ENCODE data around the gene OPN1MW2. TPM values are rescaled to one million over a fixed set of nuclear protein-coding genes. Genes with fewer than 3 reads are reported as not detected.
"Not testable (repeated sequence)": the region's sequence is repeated elsewhere in the genome, so short reads cannot be mapped to it uniquely, and the experiment has no call there.

OPN1MW2 gene
- total RNA-seq, 2 donors from 2014 or later = not detected

DNA sequence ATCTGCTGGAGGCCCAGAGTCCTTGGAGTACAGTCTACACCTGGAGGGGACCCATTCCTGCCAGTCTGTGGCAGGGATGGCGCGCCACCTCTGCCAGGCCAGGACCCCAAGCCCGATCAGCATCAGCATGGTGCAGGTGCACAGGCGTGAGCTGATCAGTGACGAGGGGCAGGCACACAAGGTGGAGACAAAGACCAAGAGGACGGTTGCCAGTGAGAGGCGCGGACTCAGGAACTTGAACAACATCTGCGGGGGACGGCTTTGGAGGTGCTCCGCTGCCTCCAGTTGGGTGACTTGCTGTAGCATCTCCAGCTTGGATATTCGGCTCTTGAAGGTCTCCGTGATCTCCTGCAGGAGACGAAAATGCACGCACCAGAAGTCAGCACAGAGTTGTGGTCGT, 14.1 kb downstream of the OPN1MW2 start:
- not testable (repeated sequence) for H3K27me3 Mint-ChIP-seq (ENCODE audit: low read depth); H3K4me1 Mint-ChIP-seq (ENCODE audit: low read depth); DNase-seq

GRCh38 chrX:154238939-154239559, 19.5 kb downstream of the OPN1MW2 start:
- not testable (repeated sequence) for ATAC-seq (replicated peaks in 1 of 2); H3K4me1 Mint-ChIP-seq (ENCODE audit: low read depth); H3K9me3 Mint-ChIP-seq; DNase-seq; H3K36me3 Mint-ChIP-seq (ENCODE audit: insufficient read depth in 2 of 2); H3K27ac Mint-ChIP-seq; H3K27me3 Mint-ChIP-seq (ENCODE audit: low read depth); H3K4me3 Mint-ChIP-seq

More for the DNA sequence above, 14.1 kb downstream of the OPN1MW2 start:
- not testable (repeated sequence) for H3K4me3 Mint-ChIP-seq; H3K27ac Mint-ChIP-seq; H3K36me3 Mint-ChIP-seq (ENCODE audit: insufficient read depth in 2 of 2); ATAC-seq (replicated peaks in 1 of 2); H3K9me3 Mint-ChIP-seq

DNA sequence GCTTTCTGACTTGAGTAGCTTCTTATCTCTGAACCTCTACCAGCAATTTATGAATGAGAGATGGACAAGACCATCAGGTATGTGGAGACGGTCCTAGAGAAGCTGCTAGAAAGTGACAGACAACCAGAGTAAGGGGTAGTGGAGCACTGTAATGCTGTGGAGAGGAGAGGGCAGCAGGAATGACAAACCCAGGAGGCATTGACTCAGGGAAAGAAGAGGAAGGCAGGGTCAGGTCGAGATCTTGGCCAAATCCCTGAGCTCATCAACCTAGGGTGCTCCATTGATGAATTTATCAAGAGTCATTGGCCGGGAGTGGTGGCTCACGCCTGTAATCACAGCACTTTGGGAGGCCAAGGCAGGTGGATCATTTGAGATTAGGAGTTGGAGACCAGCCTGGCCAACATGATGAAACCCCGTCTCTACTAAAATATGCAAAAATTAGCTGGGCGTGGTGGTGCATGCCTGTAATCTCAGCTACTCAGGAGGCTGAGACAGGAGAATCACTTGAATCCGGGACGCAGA, 20.5 kb downstream of the OPN1MW2 start:
- H3K27me3 Mint-ChIP-seq (ENCODE audit: low read depth); ATAC-seq (replicated peaks in 1 of 2); H3K4me3 Mint-ChIP-seq; H3K36me3 Mint-ChIP-seq (ENCODE audit: insufficient read depth in 2 of 2); DNase-seq; H3K27ac Mint-ChIP-seq; H3K9me3 Mint-ChIP-seq; H3K4me1 Mint-ChIP-seq (ENCODE audit: low read depth): not testable (repeated sequence)

- ATAC-seq (replicated peaks in 1 of 2) = peak; percentile 98 to 99
- not testable (repeated sequence) for DNase-seq; H3K27me3 Mint-ChIP-seq (ENCODE audit: low read depth); H3K4me3 Mint-ChIP-seq; H3K9me3 Mint-ChIP-seq; H3K4me1 Mint-ChIP-seq (ENCODE audit: low read depth); H3K36me3 Mint-ChIP-seq (ENCODE audit: insufficient read depth in 2 of 2); H3K27ac Mint-ChIP-seq
These were observed 28.0 kb downstream of the OPN1MW2 start for GRCh38 chrX:154247377-154248045.

DNA sequence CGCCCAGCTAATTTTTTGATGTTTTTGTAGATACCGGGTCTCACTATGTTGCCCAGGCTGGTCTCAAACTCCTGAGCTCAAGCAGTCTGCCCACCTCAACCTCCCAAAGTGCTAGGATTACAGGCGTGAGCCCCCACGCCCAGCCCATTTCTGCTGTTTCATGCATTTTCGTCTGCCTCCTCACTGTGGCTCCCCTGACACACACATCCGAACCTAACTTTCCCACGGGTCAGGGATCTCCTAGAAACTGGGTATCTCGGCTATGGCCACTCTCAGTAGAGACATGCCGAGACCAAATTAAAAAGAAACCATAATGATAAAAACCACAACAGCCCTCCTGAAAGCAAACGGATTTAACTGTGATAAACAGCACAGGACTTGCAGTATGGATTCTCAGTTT, 28.5 kb downstream of the OPN1MW2 start:
- DNase-seq; H3K9me3 Mint-ChIP-seq; H3K27me3 Mint-ChIP-seq (ENCODE audit: low read depth); H3K27ac Mint-ChIP-seq; H3K4me3 Mint-ChIP-seq; H3K36me3 Mint-ChIP-seq (ENCODE audit: insufficient read depth in 2 of 2); H3K4me1 Mint-ChIP-seq (ENCODE audit: low read depth): not testable (repeated sequence)
- peak; percentile 3 to 15 for ATAC-seq (replicated peaks in 1 of 2)

DNA sequence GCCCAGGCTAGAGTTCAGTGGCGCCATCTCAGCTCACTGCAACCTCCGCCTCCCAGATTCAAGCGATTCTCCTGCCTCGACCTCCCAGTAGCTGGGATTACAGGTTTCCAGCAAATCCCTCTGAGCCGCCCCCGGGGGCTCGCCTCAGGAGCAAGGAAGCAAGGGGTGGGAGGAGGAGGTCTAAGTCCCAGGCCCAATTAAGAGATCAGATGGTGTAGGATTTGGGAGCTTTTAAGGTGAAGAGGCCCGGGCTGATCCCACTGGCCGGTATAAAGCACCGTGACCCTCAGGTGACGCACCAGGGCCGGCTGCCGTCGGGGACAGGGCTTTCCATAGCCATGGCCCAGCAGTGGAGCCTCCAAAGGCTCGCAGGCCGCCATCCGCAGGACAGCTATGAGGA, 37.7 kb downstream of the OPN1MW2 start, which contains the start of gene OPN1MW3:
Gene OPN1MW3, plus strand, starts transcription at position 301 of the 400 bp plus-strand sequence. Its CDS starts 38 bp downstream, at position 339.
- H3K4me3 Mint-ChIP-seq; H3K9me3 Mint-ChIP-seq; H3K4me1 Mint-ChIP-seq (ENCODE audit: low read depth); H3K27ac Mint-ChIP-seq; H3K27me3 Mint-ChIP-seq (ENCODE audit: low read depth); ATAC-seq (replicated peaks in 1 of 2); H3K36me3 Mint-ChIP-seq (ENCODE audit: insufficient read depth in 2 of 2); DNase-seq: not testable (repeated sequence)

DNA sequence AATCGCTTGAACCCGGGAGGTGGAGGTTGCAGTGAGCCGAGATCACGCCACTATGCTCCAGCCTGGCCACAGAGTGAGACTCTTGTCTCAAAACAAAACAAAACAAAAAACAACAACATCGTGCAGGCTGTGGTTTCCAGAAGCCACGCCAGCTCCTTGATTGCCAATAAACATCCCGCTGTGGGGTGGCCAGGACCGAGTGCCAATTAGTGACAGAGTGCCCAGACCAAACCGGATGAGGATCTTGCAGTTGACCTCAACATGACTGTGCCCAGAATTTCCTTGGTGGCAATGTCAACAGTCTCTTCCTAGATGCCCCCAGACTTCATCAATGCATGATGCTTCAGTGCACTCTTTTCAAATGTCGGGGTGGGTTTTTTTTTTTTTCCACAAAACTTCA, 39.2 kb downstream of the OPN1MW2 start:
- H3K9me3 Mint-ChIP-seq; DNase-seq; H3K27me3 Mint-ChIP-seq (ENCODE audit: low read depth); H3K27ac Mint-ChIP-seq; H3K4me1 Mint-ChIP-seq (ENCODE audit: low read depth); H3K4me3 Mint-ChIP-seq; H3K36me3 Mint-ChIP-seq (ENCODE audit: insufficient read depth in 2 of 2); ATAC-seq (replicated peaks in 1 of 2): not testable (repeated sequence)

DNA sequence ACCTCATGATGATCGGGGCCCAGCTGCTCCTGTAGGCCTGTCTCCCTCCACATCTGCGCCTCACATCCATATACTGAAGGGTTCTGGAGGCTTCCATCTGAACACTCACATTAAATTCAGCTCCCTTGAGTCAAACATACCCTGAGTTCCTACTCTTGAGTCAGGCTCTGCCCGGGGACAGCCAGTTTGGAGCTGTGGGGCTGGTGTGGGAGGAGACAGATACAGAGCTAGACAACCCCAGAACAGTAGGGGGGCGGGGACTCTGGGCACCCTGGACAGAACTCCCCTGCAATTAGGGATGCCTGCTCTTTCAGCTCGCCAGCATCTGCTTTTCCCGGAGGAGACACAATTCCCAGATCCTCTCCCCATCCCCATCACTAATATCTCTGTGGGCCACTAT, 43.5 kb downstream of the OPN1MW2 start:
- not testable (repeated sequence) for ATAC-seq (replicated peaks in 1 of 2); H3K9me3 Mint-ChIP-seq; H3K4me3 Mint-ChIP-seq; H3K27ac Mint-ChIP-seq; H3K27me3 Mint-ChIP-seq (ENCODE audit: low read depth); H3K4me1 Mint-ChIP-seq (ENCODE audit: low read depth); H3K36me3 Mint-ChIP-seq (ENCODE audit: insufficient read depth in 2 of 2); DNase-seq

- not testable (repeated sequence) for ATAC-seq (replicated peaks in 1 of 2); H3K27me3 Mint-ChIP-seq (ENCODE audit: low read depth); H3K4me3 Mint-ChIP-seq; H3K36me3 Mint-ChIP-seq (ENCODE audit: insufficient read depth in 2 of 2); H3K4me1 Mint-ChIP-seq (ENCODE audit: low read depth); H3K9me3 Mint-ChIP-seq; H3K27ac Mint-ChIP-seq; DNase-seq
These were observed 49.7 kb downstream of the OPN1MW2 start for GRCh38 chrX:154269245-154269644.

Other genes starting within 250 kb of the OPN1MW2 start
- 10 to 100 TPM; 59.3 to 65.8 TPM for gene HCFC1, start 247.9 kb upstream of the OPN1MW2 start, total RNA-seq
- gene TMEM187, start 247.0 kb upstream of the OPN1MW2 start, total RNA-seq = 1 to 10 TPM; 9.1 to 9.8 TPM
- 100 to 1,000 TPM; 131 to 150 TPM for gene IRAK1, start 199.9 kb upstream of the OPN1MW2 start, total RNA-seq
- 10 to 100 TPM; 70.4 to 73.5 TPM for gene MECP2, start 122.0 kb upstream of the OPN1MW2 start, total RNA-seq
- not detected for gene OPN1LW, start 75.5 kb upstream of the OPN1MW2 start, total RNA-seq
- gene OPN1MW, start 37.2 kb upstream of the OPN1MW2 start, total RNA-seq = not detected
- gene OPN1MW3, start 37.8 kb downstream of the OPN1MW2 start, total RNA-seq = not detected
- not detected for gene TEX28, start 75.4 kb downstream of the OPN1MW2 start, total RNA-seq
- gene TKTL1, start 76.0 kb downstream of the OPN1MW2 start, total RNA-seq = under 1 TPM; 0.65 to 0.74 TPM
- 100 to 1,000 TPM; 755 to 777 TPM for gene FLNA, start 154.9 kb downstream of the OPN1MW2 start, total RNA-seq
- gene EMD, start 159.5 kb downstream of the OPN1MW2 start, total RNA-seq = 10 to 100 TPM; 91.0 to 92.9 TPM
- 1,000 to 10,000 TPM; 3,958 to 4,635 TPM for gene RPL10, start 178.6 kb downstream of the OPN1MW2 start, total RNA-seq
- 10 to 100 TPM in 1 of 2 donors, 1 to 10 TPM in 1; 9.3 to 11.4 TPM for gene DNASE1L1, start 189.5 kb downstream of the OPN1MW2 start, total RNA-seq
- 100 to 1,000 TPM in 1 of 2 donors, 10 to 100 TPM in 1; 89.0 to 106 TPM for gene TAFAZZIN, start 191.8 kb downstream of the OPN1MW2 start, total RNA-seq
- gene ATP6AP1, start 208.9 kb downstream of the OPN1MW2 start, total RNA-seq = 10 to 100 TPM; 37.0 to 38.7 TPM
- 100 to 1,000 TPM; 115 to 118 TPM for gene GDI1, start 217.4 kb downstream of the OPN1MW2 start, total RNA-seq
- 10 to 100 TPM; 49.6 to 56.6 TPM for gene FAM50A, start 224.4 kb downstream of the OPN1MW2 start, total RNA-seq
- 10 to 100 TPM; 39.4 to 42.9 TPM for gene PLXNA3, start 238.5 kb downstream of the OPN1MW2 start, total RNA-seq